ENCODE data around the gene PUS1. TPM values are rescaled to one million over a fixed set of nuclear protein-coding genes. Genes with fewer than 3 reads are reported as not detected.

PUS1 gene
- total and polyA plus RNA-seq, 2 of the 4 experiments (the other 2 are of a cell fraction): 14.0 to 36.7 TPM

DNA sequence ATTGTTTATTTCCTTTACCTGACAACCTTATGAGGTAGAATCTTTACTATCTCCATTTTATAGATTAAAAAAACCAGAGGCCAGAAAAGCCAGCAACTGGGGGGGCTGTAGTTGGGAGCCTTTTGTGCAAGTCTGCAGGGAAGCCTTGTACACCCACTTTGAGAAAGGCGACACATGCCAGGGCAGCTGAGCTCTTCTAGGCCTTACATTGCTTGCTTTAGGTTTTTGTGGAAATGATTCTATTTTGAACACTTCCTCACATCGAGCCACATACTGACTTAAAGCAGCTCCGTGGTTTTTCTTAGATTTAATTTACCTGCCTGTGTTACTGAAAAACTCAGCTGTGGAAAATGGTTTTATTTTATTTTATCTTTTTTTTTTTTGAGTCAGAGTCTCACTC, 55.3 kb downstream of the PUS1 start:
- Histone ChIP-seq H2BK120ac (ENCODE audit: low read depth, low read length) (no peak overlapping the region), H2BK5ac (ENCODE audit: low read depth, low read length, poor library complexity, severe bottlenecking) (no peak overlapping the region), H3K36me3 (ENCODE audit: control insufficient read depth, insufficient read depth, low read length) (peaks cover 59% of the 10 kb centered on the region), H3K9me3 (ENCODE audit: control insufficient read depth, insufficient read depth, low read length) (no peaks in the 10 kb centered on the region), H3K14ac (replicated peaks; ENCODE audit: low read depth, low read length) (no peak overlapping the region), H4K91ac (ENCODE audit: insufficient read depth, low read depth, low read length) (no peak overlapping the region), H2BK15ac (ENCODE audit: low read depth, low read length) (no peak overlapping the region), H3K27me3 (ENCODE audit: control insufficient read depth, insufficient read depth, low read length) (no peaks in the 10 kb centered on the region), H2AFZ (replicated peaks; ENCODE audit: low read length, poor library complexity) (no peak overlapping the region), H4K5ac (ENCODE audit: low read depth, low read length) (no peak overlapping the region), H3K23ac (ENCODE audit: low read depth, low read length) (no peak overlapping the region), H2AK5ac (ENCODE audit: low read depth, low read length) (no peak overlapping the region), H2AK9ac (replicated peaks; ENCODE audit: low read depth, low read length, poor library complexity) (no peak overlapping the region), H3K4me2 (ENCODE audit: low read depth, low read length) (no peak overlapping the region), H4K20me1 (ENCODE audit: insufficient read depth, low read length) (no peaks in the 10 kb centered on the region), H3K9me1 (ENCODE audit: insufficient read depth, low read length) (peaks cover 3% of the 10 kb centered on the region; the same call in 1 of the 2 replicates), H3K18ac (ENCODE audit: low read depth, low read length) (no peak overlapping the region), H2BK20ac (ENCODE audit: low read depth, low read length) (no peak overlapping the region), H3K9ac (ENCODE audit: low read depth, low read length) (no peak overlapping the region), H3K4ac (ENCODE audit: low read depth, low read length) (no peak overlapping the region), H3K56ac (ENCODE audit: extremely low read depth, insufficient read depth, low read length) (no peak overlapping the region), H3K4me1 (ENCODE audit: control insufficient read depth, insufficient read depth, low read length) (peaks cover 4% of the 10 kb centered on the region), H3K79me1 (ENCODE audit: low read depth in 1 of 2, low read length in 2 of 2) (peaks cover 11 to 38% of the 10 kb centered on the region in 2 experiments; a peak in 2 of 4 replicates), H3K27ac (ENCODE audit: insufficient read depth, low read length) (no peak overlapping the region), H3K4me3 (ENCODE audit: insufficient read depth, low read depth, low read length) (no peak overlapping the region), H4K8ac (ENCODE audit: low read depth in 2 of 2, low read length in 2 of 2) (no peak overlapping the region)
- ChIA-PET CTCF (no interaction called here), POLR2A (ENCODE audit: unreplicated experiment) (no interaction called here)
- TF ChIP-seq, protein P1, sequence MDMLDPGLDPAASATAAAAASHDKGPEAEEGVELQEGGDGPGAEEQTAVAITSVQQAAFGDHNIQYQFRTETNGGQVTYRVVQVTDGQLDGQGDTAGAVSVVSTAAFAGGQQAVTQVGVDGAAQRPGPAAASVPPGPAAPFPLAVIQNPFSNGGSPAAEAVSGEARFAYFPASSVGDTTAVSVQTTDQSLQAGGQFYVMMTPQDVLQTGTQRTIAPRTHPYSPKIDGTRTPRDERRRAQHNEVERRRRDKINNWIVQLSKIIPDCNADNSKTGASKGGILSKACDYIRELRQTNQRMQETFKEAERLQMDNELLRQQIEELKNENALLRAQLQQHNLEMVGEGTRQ (IDR thresholded peaks at IDR 0.05; ENCODE audit: low read depth, low read length): no peak
- TF ChIP-seq SMC3 (IDR thresholded peaks at IDR 0.05; ENCODE audit: low read depth, low read length): no peak
- no peak for TF ChIP-seq MAZ (IDR thresholded peaks at IDR 0.05; ENCODE audit: borderline replicate concordance, low read depth, low read length)
- no peak for TF ChIP-seq MAFK (IDR thresholded peaks at IDR 0.05; ENCODE audit: low read depth, low read length)
- no peak for TF ChIP-seq NFE2L2 (IDR thresholded peaks at IDR 0.05; ENCODE audit: low read depth, low read length)
- intact Hi-C loops (cut with micrococcal nuclease) (no loop called here), dilution Hi-C loops (cut with HindIII; ENCODE audit: low sequenced_read_pairs, unreplicated experiment) (no loop called here), in situ Hi-C loops (cut with MboI; ENCODE audit: low sequenced_read_pairs) (no loop called here)
- WGBS, 2 experiments (ENCODE audit: extremely low coverage in 2 of 2, insufficient read length in 1 of 2): no CpG with 5 or more reads among the region's 3 CpGs
- DNase-seq (no peak), ATAC-seq (ENCODE audit: low read depth) (no peak)
- no TSS peak for BruUV-seq (replicated peaks)

Data from IMR-90 (cell line).